ENCODE data around the gene LSM14B.

LSM14B gene

DNA sequence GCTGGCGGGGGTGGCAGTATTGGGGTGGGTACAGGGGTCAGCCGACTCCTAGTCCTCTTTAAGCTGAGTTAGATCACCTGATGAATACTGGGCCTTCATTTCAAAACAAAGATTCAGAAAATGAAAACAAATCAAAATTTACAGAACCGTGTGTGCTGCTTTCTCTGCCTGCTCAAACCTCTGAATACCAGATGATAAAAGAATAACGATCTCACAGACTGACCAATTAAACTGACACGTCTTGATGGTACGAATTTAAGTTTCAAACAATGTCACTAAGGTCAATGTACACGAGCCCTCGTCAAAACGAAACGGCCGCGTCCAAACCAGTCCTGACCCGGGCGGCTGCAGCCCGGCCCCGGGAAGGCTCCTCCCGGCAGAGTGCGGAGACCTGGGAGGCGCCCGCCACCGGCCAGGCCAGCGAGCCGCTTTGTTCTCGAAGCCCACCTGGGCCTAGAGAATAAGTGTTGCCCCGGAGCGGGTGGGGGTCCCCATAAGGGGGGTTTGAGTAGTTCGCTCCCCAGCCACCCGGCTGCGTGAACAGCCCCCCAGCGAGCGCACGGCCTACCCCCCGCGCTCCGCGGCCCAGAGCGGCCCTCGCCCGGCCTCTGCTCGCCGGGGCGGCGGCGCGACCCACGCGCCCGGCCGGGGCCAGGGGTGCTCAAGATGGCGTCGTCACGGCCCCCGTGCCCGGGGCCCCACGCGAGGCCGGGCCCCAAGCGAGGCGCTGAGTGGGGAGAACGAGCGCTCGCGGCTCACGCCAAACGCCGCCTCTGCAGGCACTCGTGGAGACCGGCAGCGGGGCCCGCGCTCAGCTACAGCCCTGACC is 20.2 kb downstream of the LSM14B start:
- DNase-seq (peak; percentile 31), ATAC-seq (ENCODE audit: insufficient read depth, low read depth) (peak; percentile 12)
- peak overlapping the region; percentile 84 for H3K27ac ChIP-seq (ENCODE audit: low read length)
- peak overlapping the region; percentile 95 for H3K4me2 ChIP-seq (ENCODE audit: insufficient read depth, low read length)
- H3K9ac ChIP-seq (ENCODE audit: low read depth, low read length): peak overlapping the region; percentile 90
- TF ChIP-seq CTCF (IDR thresholded peaks at IDR 0.05; ENCODE audit: borderline replicate concordance, extremely low read depth, low read length, poor library complexity, severe bottlenecking) (no peak), EZH2 (IDR thresholded peaks at IDR 0.05; ENCODE audit: borderline replicate concordance, low read depth, low read length, severe bottlenecking) (no peak)
- peaks cover 84% of the 10 kb centered on the region for H4K20me1 ChIP-seq (ENCODE audit: insufficient read depth, low read length)
- H2AFZ ChIP-seq (ENCODE audit: low read depth, low read length): peak overlapping the region; percentile 48; the same call in 1 of the 2 replicates
- no peaks in the 10 kb centered on the region for H3K9me3 ChIP-seq (ENCODE audit: insufficient read depth, low read length, severe bottlenecking)
- no peaks in the 10 kb centered on the region for H3K27me3 ChIP-seq (ENCODE audit: insufficient read depth, low read length, poor library complexity)
- peaks cover 95% of the 10 kb centered on the region for H3K79me2 ChIP-seq (ENCODE audit: insufficient read depth, low read length)
- peaks cover 53% of the 10 kb centered on the region for H3K4me1 ChIP-seq (ENCODE audit: insufficient read depth, low read length)
- peaks cover 63% of the 10 kb centered on the region for H3K36me3 ChIP-seq (ENCODE audit: insufficient read depth, low read length)
- peak overlapping the region; percentile 83 to 84 for H3K4me3 ChIP-seq (ENCODE audit: low read depth in 1 of 2, low read length in 2 of 2)

DNA sequence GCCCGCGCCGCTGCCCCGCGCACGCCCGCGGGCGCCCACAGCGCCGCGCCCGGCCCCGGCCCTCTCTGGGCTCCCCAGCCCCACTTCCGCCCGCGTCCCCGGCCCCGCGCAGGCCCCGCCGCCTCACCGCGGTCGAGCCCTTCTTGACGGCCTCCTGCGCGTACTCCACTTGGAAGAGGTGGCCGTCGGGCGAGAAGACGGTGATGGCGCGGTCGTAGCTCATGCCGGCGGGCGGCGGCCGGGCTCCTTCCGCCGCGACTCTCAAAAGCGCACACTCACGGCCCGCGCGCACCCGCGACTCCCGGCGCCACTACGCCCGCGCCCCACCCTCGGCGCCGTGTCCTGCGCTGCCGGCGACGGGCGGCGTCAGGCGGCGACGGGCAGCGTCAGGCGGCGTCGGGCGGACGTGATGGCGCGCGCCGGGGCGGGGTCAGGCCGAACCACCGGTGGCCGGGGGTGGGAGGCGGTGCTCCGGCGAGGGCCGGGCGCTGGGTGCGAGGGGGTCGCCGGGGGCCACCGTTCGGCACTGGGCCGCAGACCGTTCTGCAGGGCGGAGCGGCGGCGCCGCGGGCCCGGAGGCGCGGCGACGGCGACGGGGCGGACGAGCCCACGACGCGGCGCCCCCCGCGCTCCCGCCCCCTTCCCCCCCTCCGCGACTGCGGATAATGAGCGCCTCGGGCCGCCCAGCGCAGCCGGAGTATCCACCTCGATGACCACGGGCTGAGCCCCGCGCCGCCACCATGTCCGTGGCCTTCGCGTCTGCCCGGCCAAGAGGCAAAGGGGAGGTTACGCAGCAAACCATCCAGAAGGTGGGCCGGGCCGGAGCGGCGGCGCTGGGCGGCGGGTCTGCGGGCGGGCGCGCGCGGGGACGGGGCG is 21.0 kb downstream of the LSM14B start, which contains the start of the genes PSMA7 and SS18L1:
Gene PSMA7 (minus strand): TSS at position 314 of the 876 bp plus-strand sequence. CDS start 91 bp downstream, at position 223.
Gene SS18L1 (plus strand): TSS at position 689 of the 876 bp plus-strand sequence. CDS start 52 bp downstream, at position 741.
- ATAC-seq (ENCODE audit: insufficient read depth, low read depth): peak; percentile 84
- peak within 1 kb of the TSS; percentile 95 for H2AFZ ChIP-seq (ENCODE audit: low read depth, low read length)

More for the DNA sequence above, 21.0 kb downstream of the LSM14B start, which contains the start of the genes PSMA7 and SS18L1:
- Histone ChIP-seq H4K20me1 (ENCODE audit: insufficient read depth, low read length) (peaks cover 82% of the 10 kb centered on the region), H3K4me2 (ENCODE audit: insufficient read depth, low read length) (peak within 1 kb of the TSS; percentile 95), H3K79me2 (ENCODE audit: insufficient read depth, low read length) (peaks cover 93% of the 10 kb centered on the region), H3K9me3 (ENCODE audit: insufficient read depth, low read length, severe bottlenecking) (no peaks in the 10 kb centered on the region), H3K36me3 (ENCODE audit: insufficient read depth, low read length) (peaks cover 55% of the 10 kb centered on the region), H3K27me3 (ENCODE audit: insufficient read depth, low read length, poor library complexity) (no peaks in the 10 kb centered on the region), H3K4me1 (ENCODE audit: insufficient read depth, low read length) (peaks cover 53% of the 10 kb centered on the region), H3K4me3 (ENCODE audit: low read depth in 1 of 2, low read length in 2 of 2) (peak within 1 kb of the TSS; percentile 83 to 84), H3K9ac (ENCODE audit: low read depth, low read length) (peak within 1 kb of the TSS; percentile 90), H3K27ac (ENCODE audit: low read length) (peak within 1 kb of the TSS; percentile 84)
- peak; percentile 85 for DNase-seq
- TF ChIP-seq EZH2 (IDR thresholded peaks at IDR 0.05; ENCODE audit: borderline replicate concordance, low read depth, low read length, severe bottlenecking) (no peak), CTCF (IDR thresholded peaks at IDR 0.05; ENCODE audit: borderline replicate concordance, extremely low read depth, low read length, poor library complexity, severe bottlenecking) (no peak)
